NCI-H345 (cell line): ENCODE measurements around the gene CDC42BPA.
"Not testable (repeated sequence)": the region's sequence is repeated elsewhere in the genome, so short reads cannot be mapped to it uniquely, and the experiment has no call there.

ENCODE experiments used
- DNase-seq: peaks from one replicate; lab custom pipeline; 2025; lab: John Stamatoyannopoulos, UW

The CDC42BPA gene

GRCh38 chr1:227134686-227135314 lies 183.5 kb downstream of the CDC42BPA start:
- no peak for DNase-seq

GRCh38 chr1:227132695-227133094 lies 185.6 kb downstream of the CDC42BPA start:
- DNase-seq = not testable (repeated sequence)

GRCh38 chr1:227131193-227131592 lies 187.1 kb downstream of the CDC42BPA start:
- no peak for DNase-seq

GRCh38 chr1:227127891-227128290 lies 190.4 kb downstream of the CDC42BPA start:
- DNase-seq = no peak

- DNase-seq = peak; percentile 66
These were observed 192.3 kb downstream of the CDC42BPA start for GRCh38 chr1:227125929-227126545.

GRCh38 chr1:227124473-227124872 lies 193.8 kb downstream of the CDC42BPA start:
- no peak for DNase-seq

GRCh38 chr1:227120826-227121225 lies 197.5 kb downstream of the CDC42BPA start:
- DNase-seq = no peak

- no peak for DNase-seq
These were observed 205.8 kb downstream of the CDC42BPA start for GRCh38 chr1:227112538-227112937.

- DNase-seq = no peak
These were observed 206.5 kb downstream of the CDC42BPA start for GRCh38 chr1:227111782-227112181.

GRCh38 chr1:227105291-227105690 lies 213.0 kb downstream of the CDC42BPA start:
- not testable (repeated sequence) for DNase-seq

- no peak for DNase-seq
These were observed 216.2 kb downstream of the CDC42BPA start for GRCh38 chr1:227102056-227102455.

GRCh38 chr1:227094249-227094966 lies 223.9 kb downstream of the CDC42BPA start:
- no peak for DNase-seq

GRCh38 chr1:227093309-227093708 lies 225.0 kb downstream of the CDC42BPA start:
- DNase-seq = no peak

GRCh38 chr1:227092069-227092468 lies 226.2 kb downstream of the CDC42BPA start:
- DNase-seq = no peak

- DNase-seq = no peak
These were observed 231.7 kb downstream of the CDC42BPA start for GRCh38 chr1:227086636-227087035.

GRCh38 chr1:227082999-227083746 lies 235.1 kb downstream of the CDC42BPA start:
- DNase-seq = no peak

GRCh38 chr1:227077783-227078182 lies 240.5 kb downstream of the CDC42BPA start:
- DNase-seq = no peak

- no peak for DNase-seq
These were observed 244.5 kb downstream of the CDC42BPA start for GRCh38 chr1:227073786-227074185.

- DNase-seq = no peak
These were observed 245.3 kb downstream of the CDC42BPA start for GRCh38 chr1:227072991-227073390.

- DNase-seq = no peak
These were observed 246.3 kb downstream of the CDC42BPA start for GRCh38 chr1:227071895-227072587.

GRCh38 chr1:227070638-227071285 lies 247.5 kb downstream of the CDC42BPA start:
- no peak for DNase-seq
